HepG2 (cell line): ENCODE measurements around the gene CPEB3. TPM values are rescaled to one million over a fixed set of nuclear protein-coding genes. Genes with fewer than 3 reads are reported as not detected.
A peak's percentile ranks its signal among the peaks of the same experiment; 100 is the strongest.

Experiments used
- ARID3A ChIP-seq: IDR thresholded peaks from 2 replicates; pipeline ENCODE4 v1.6.1; 2012; ENCODE audit warnings: low read depth, low read length, improper control_type of control experiment
- ARID5B ChIP-seq: IDR thresholded peaks from 2 replicates; pipeline ENCODE4 v1.4.0; 2020; ENCODE audit warnings: mild to moderate bottlenecking, missing genetic modification reagents
- GMEB1 ChIP-seq: sonication (generic); formaldehyde crosslinking; IDR thresholded peaks from 2 replicates; pipeline ENCODE4 v1.5.1; 2020; ENCODE audit warnings: missing genetic modification reagents, mild to moderate bottlenecking, borderline replicate concordance
- KLF16 ChIP-seq, 2 experiments: sonication (generic) in 1 of 2; formaldehyde crosslinking in 1 of 2; IDR thresholded peaks; 2 replicates each; pipeline versions ENCODE4 v1.6.1 to v1.8.0; 2016 to 2023; ENCODE audit warnings: missing genetic modification reagents in 2 of 2, missing compliant biosample characterization in 1 of 2
- MNT ChIP-seq: fragments of 450-650 bp; IDR thresholded peaks from 2 replicates; pipeline ENCODE4 v1.6.1; 2016
- MTA1 ChIP-seq: sonication (generic); formaldehyde crosslinking; IDR thresholded peaks from 2 replicates; pipeline ENCODE4 v1.4.0; 2020; ENCODE audit warnings: missing genetic modification reagents, mild to moderate bottlenecking, borderline replicate concordance
- NR2F6 ChIP-seq, 2 experiments: IDR thresholded peaks; 2 replicates each; pipeline ENCODE4 v1.6.1; 2016; ENCODE audit warnings: antibody characterized with exemption in 1 of 2, mild to moderate bottlenecking in 1 of 2
- SNAPC4 ChIP-seq: sonication (generic); formaldehyde crosslinking; IDR thresholded peaks from 2 replicates; pipeline ENCODE4 v1.4.0; 2020; ENCODE audit warnings: mild to moderate bottlenecking, missing genetic modification reagents
- SOX6 ChIP-seq, 2 experiments: fragments of 450-650 bp in 1 of 2; sonication (generic) in 1 of 2; formaldehyde crosslinking in 1 of 2; IDR thresholded peaks; 2 replicates each; pipeline versions ENCODE4 v1.4.0 to v1.6.1; 2017 to 2020; ENCODE audit warnings: antibody characterized with exemption in 1 of 2, mild to moderate bottlenecking in 1 of 2, missing genetic modification reagents in 1 of 2
- XRCC5 ChIP-seq: fragments of 200-400 bp; formaldehyde crosslinking; optimal IDR thresholded peaks from 2 replicates; pipeline ENCODE3; 2017; ENCODE audit warnings: mild to moderate bottlenecking, low read length
- ZFY ChIP-seq: sonication (generic); formaldehyde crosslinking; IDR thresholded peaks from 2 replicates; pipeline ENCODE4 v1.4.0; 2020; ENCODE audit warnings: missing genetic modification reagents
- ZNF329 ChIP-seq: sonication (generic); formaldehyde crosslinking; IDR thresholded peaks from 2 replicates; pipeline ENCODE4 v1.9.0; 2021; ENCODE audit warnings: low read depth, mild to moderate bottlenecking, missing genetic modification reagents
- polyA plus RNA-seq, 8 experiments: library from polyadenylated mRNA; depleted of rRNA in 3 of 8; stranded (reverse) in 7 of 8; unstranded in 1 of 8; fragments of >200 nt; fragmentation: Illumina TruSeq in 4 of 8; extraction: Trizol in 4 of 8; gene quantifications; 2 replicates each; pipeline versions ENCODE4 v1.2.1 to v1.2.3, GENCODE V29; 2011 to 2016; ENCODE audit warnings: low read depth in 4 of 8, missing spikeins in 1 of 8, mixed read lengths in 1 of 8; ENCODE audit not compliant: insufficient read depth in 1 of 8
- total RNA-seq, 5 experiments: library from RNA; depleted of rRNA; stranded (reverse); fragments of >200 nt; fragmentation: Illumina TruSeq; extraction: Trizol; gene quantifications; 2 replicates each; pipeline ENCODE4 v1.2.3, GENCODE V29; 2016; ENCODE audit warnings: low read depth in 1 of 5

Gene CPEB3
- total and polyA plus RNA-seq, 2 of the 13 experiments (the other 11 are each of a cell fraction or from before 2014, with no cell fraction given) = 0.66 to 0.70 TPM

- TF ChIP-seq ARID3A (no peak), ARID5B (CRISPR knock-in tag) (no peak; the same call in none of the 2 replicates), GMEB1 (CRISPR knock-in tag) (peak; percentile 81), NR2F6 (IDR thresholded peaks at IDR 0.05) (no peak), NR2F6 (CRISPR knock-in tag; IDR thresholded peaks at IDR 0.05) (no peak), SOX6 (IDR thresholded peaks at IDR 0.05) (no peak), SOX6 (CRISPR knock-in tag; IDR thresholded peaks at IDR 0.05) (peak; percentile 29; the same call in 1 of the 2 replicates), ZNF329 (CRISPR knock-in tag) (0 out of 2 replicates have a peak, but pooled peaks have one; percentile 12), ZFY (peak; percentile 43; the same call in 1 of the 2 replicates), MNT (no peak), SNAPC4 (CRISPR knock-in tag) (peak; percentile 49; the same call in 1 of the 2 replicates), MTA1 (no peak), XRCC5 (no peak), KLF16 (CRISPR knock-in tag; IDR thresholded peaks at IDR 0.05) (peak in 1 of 2 experiments; percentile 33; a peak in 1 of 4 replicates)
Measured at GRCh38 chr10:92240289-92241157, 50.4 kb downstream of the CPEB3 start (continued).
